ENCODE results near the gene AGFG2. TPM values are rescaled to one million over a fixed set of nuclear protein-coding genes. Genes with fewer than 3 reads are reported as not detected.

Gene AGFG2
- total and polyA plus RNA-seq, 8 donors: 21.2 to 34.9 (median 28.1) TPM

- Histone ChIP-seq H3K4me1 (peaks cover 38 to 75% of the 10 kb centered on the region in 2 donors), H3K9me3 (no peaks in the 10 kb centered on the region), H3K36me3 (no peaks in the 10 kb centered on the region), H3K4me3 (no peak overlapping the region), H3K27ac (peak overlapping the region in 1 of 2 donors; percentile 82), H3K27me3 (no peaks in the 10 kb centered on the region)
- DNase-seq (no peak), ATAC-seq (no peak)
- TF ChIP-seq, protein P1, sequence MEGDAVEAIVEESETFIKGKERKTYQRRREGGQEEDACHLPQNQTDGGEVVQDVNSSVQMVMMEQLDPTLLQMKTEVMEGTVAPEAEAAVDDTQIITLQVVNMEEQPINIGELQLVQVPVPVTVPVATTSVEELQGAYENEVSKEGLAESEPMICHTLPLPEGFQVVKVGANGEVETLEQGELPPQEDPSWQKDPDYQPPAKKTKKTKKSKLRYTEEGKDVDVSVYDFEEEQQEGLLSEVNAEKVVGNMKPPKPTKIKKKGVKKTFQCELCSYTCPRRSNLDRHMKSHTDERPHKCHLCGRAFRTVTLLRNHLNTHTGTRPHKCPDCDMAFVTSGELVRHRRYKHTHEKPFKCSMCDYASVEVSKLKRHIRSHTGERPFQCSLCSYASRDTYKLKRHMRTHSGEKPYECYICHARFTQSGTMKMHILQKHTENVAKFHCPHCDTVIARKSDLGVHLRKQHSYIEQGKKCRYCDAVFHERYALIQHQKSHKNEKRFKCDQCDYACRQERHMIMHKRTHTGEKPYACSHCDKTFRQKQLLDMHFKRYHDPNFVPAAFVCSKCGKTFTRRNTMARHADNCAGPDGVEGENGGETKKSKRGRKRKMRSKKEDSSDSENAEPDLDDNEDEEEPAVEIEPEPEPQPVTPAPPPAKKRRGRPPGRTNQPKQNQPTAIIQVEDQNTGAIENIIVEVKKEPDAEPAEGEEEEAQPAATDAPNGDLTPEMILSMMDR (IDR thresholded peaks at IDR 0.05): no peak
- intact Hi-C loops (cut with DNase I): no loop called here
Measured at GRCh38 chr7:100543586-100543985, 4.6 kb downstream of the AGFG2 start.

GRCh38 chr7:100544386-100544785 lies 5.4 kb downstream of the AGFG2 start:
- ATAC-seq: no peak
- H3K27me3 ChIP-seq: no peaks in the 10 kb centered on the region
- no peaks in the 10 kb centered on the region for H3K9me3 ChIP-seq
- TF ChIP-seq, protein P1 (IDR thresholded peaks at IDR 0.05): no peak
- H3K4me3 ChIP-seq: no peak overlapping the region
- peak overlapping the region; percentile 82 to 89 for H3K27ac ChIP-seq
- intact Hi-C loops (cut with DNase I): no loop called here
- H3K4me1 ChIP-seq: peaks cover 46 to 81% of the 10 kb centered on the region in 2 donors
- DNase-seq: no peak
- H3K36me3 ChIP-seq: peaks cover 0 to 4% of the 10 kb centered on the region in 2 donors

GRCh38 chr7:100544967-100545359 lies 6.0 kb downstream of the AGFG2 start:
- no peak overlapping the region for H3K4me3 ChIP-seq
- peak in 1 of 4 donors; percentile 34 for DNase-seq
- TF ChIP-seq, protein P1 (IDR thresholded peaks at IDR 0.05): no peak
- peaks cover 46 to 80% of the 10 kb centered on the region in 2 donors for H3K4me1 ChIP-seq
- H3K27ac ChIP-seq: peak overlapping the region; percentile 82 to 89
- H3K9me3 ChIP-seq: no peaks in the 10 kb centered on the region
- peak; percentile 12 for ATAC-seq
- H3K27me3 ChIP-seq: no peaks in the 10 kb centered on the region
- intact Hi-C loops (cut with DNase I): no loop called here
- peaks cover 0 to 4% of the 10 kb centered on the region in 2 donors for H3K36me3 ChIP-seq

GRCh38 chr7:100545360-100546128 lies 6.5 kb downstream of the AGFG2 start:
- H3K4me1 ChIP-seq: peaks cover 46 to 80% of the 10 kb centered on the region in 2 donors
- intact Hi-C loops (cut with DNase I): no loop called here
- DNase-seq: peak in 1 of 4 donors; percentile 42

More at GRCh38 chr7:100545360-100546128, 6.5 kb downstream of the AGFG2 start:
- no peaks in the 10 kb centered on the region for H3K9me3 ChIP-seq
- ATAC-seq: peak; percentile 82
- peaks cover 0 to 4% of the 10 kb centered on the region in 2 donors for H3K36me3 ChIP-seq
- no peak overlapping the region for H3K4me3 ChIP-seq
- H3K27me3 ChIP-seq: no peaks in the 10 kb centered on the region
- peak overlapping the region; percentile 82 to 89 for H3K27ac ChIP-seq
- TF ChIP-seq, protein P1 (IDR thresholded peaks at IDR 0.05): no peak
